ENCODE measurements around the gene WDR77.
A peak's percentile ranks its signal among the peaks of the same experiment; 100 is the strongest.

The WDR77 gene

DNA sequence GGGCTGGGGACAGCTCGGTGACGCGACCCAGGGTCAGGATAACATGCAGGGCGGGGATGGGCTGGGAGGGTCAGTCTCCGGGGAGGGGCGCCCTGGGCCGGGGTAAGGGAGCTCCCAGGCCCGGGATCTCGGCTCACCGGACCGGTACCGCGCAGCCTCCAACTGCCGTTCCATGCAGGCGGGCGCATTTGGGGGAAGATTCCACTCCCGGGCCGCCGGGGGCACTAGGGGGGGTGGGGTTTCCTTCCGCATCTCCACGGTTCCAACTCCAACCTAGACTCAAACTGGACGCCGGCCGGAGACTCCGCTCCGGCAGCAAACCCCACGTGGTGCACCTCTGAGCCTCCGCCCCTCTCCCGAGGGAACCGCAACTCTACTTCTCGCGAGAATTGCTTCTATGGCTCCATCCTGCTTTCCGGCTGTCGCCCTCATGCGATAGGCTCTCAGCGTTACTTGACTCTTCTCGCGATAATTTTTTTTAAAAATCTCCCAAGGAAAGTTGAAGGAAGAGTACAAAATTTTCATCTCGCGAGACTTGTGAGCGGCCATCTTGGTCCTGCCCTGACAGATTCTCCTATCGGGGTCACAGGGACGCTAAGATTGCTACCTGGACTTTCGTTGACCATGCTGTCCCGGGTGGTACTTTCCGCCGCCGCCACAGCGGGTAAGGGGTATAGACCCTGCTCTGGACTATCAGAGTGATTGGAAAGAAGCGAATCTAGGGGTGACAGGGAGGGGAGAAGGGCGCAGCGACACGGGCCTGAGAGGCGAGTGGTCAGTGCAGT lies at the start of gene WDR77, which contains the start of gene ATP5PB:
TSS of gene WDR77 (minus strand) at position 339 of the 785 bp plus-strand sequence. CDS start at position 252, 87 bp downstream.
TSS of gene ATP5PB (plus strand) at position 547 of the 785 bp plus-strand sequence. CDS start at position 625, 78 bp downstream.
- DNase-seq (ENCODE audit: low spot score): peak; percentile 95
- TF ChIP-seq, protein P1, sequence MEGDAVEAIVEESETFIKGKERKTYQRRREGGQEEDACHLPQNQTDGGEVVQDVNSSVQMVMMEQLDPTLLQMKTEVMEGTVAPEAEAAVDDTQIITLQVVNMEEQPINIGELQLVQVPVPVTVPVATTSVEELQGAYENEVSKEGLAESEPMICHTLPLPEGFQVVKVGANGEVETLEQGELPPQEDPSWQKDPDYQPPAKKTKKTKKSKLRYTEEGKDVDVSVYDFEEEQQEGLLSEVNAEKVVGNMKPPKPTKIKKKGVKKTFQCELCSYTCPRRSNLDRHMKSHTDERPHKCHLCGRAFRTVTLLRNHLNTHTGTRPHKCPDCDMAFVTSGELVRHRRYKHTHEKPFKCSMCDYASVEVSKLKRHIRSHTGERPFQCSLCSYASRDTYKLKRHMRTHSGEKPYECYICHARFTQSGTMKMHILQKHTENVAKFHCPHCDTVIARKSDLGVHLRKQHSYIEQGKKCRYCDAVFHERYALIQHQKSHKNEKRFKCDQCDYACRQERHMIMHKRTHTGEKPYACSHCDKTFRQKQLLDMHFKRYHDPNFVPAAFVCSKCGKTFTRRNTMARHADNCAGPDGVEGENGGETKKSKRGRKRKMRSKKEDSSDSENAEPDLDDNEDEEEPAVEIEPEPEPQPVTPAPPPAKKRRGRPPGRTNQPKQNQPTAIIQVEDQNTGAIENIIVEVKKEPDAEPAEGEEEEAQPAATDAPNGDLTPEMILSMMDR (IDR thresholded peaks at IDR 0.05; ENCODE audit: extremely low read depth, missing control alignments): no peak

- TF ChIP-seq, protein P1 (IDR thresholded peaks at IDR 0.05; ENCODE audit: extremely low read depth, missing control alignments): no peak
Observed at GRCh38 chr1:111497592-111497991, 48.5 kb upstream of the WDR77 start.

DNA sequence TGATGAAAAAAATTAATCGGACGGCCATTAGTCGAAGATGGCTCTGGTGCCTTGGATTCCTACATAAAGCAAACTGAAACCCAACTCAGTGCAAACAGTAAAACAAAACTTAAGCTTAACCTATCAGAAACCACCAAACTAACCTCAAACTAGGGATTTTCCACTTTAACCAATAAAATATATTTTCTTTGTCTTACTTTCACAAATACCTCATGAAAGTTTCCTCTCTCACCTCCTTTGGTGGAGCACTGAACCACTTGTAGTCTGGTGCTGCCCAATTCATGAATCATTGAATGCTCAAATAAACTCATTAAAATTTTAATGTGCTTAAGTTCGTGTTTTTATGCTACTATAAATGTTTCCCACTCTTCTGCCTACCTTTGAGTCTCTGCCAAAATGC lies 47.3 kb upstream of the WDR77 start:
- TF ChIP-seq, protein P1 (IDR thresholded peaks at IDR 0.05; ENCODE audit: extremely low read depth, missing control alignments): no peak
- no peak for DNase-seq (ENCODE audit: low spot score)

More at GRCh38 chr1:111497592-111497991, 48.5 kb upstream of the WDR77 start:
- no peak for DNase-seq (ENCODE audit: low spot score)

DNA sequence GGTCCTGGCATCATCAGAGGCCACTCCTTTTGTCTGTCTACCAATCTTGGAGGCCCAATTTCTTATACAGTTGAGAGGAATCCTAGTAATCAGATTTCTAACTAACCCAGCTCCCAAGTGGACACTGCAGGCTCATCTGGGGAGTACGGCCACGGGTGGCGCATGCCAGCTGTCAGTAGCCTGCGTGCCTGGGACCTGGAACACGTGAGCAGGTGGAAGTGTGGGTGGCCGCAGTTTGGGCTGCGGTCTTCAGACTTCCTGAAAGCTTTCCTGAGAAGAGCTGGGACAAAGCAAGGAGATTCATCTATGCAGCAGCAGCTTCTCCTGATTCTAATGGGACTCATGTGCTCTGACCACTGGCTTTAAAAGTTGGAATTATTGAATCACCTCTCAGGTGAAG lies 42.0 kb upstream of the WDR77 start:
- no peak for DNase-seq (ENCODE audit: low spot score)
- TF ChIP-seq, protein P1 (IDR thresholded peaks at IDR 0.05; ENCODE audit: extremely low read depth, missing control alignments): no peak

- no peak for DNase-seq (ENCODE audit: low spot score)
- TF ChIP-seq, protein P1 (IDR thresholded peaks at IDR 0.05; ENCODE audit: extremely low read depth, missing control alignments): no peak
Observed at GRCh38 chr1:111490220-111490619, 41.2 kb upstream of the WDR77 start.

GRCh38 chr1:111489604-111490003 lies 40.5 kb upstream of the WDR77 start:
- TF ChIP-seq, protein P1 (IDR thresholded peaks at IDR 0.05; ENCODE audit: extremely low read depth, missing control alignments): no peak
- no peak for DNase-seq (ENCODE audit: low spot score)

DNA sequence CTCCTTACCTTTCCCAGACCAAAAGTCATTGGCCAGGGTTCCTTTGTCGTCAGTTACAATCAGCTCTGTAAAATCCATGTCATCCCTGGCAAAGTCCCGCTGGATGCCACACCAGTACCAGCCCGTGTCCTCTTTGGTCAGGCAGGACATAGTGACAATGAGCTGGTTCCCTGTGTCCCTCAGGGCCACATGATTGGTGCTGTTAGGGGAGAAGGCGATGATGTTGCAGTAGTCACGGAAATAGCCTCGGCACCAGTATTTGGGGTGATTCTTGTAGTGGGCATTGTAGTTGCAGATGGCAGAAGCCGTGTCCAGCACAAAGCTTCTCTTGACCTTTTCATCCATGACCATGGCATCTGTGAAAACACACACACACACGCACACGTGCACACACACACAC lies 39.6 kb upstream of the WDR77 start:
- no peak for DNase-seq (ENCODE audit: low spot score)
- TF ChIP-seq, protein P1 (IDR thresholded peaks at IDR 0.05; ENCODE audit: extremely low read depth, missing control alignments): no peak
